ENCODE measurements around the gene UBE2J2. TPM values are rescaled to one million over a fixed set of nuclear protein-coding genes. Genes with fewer than 3 reads are reported as not detected.

UBE2J2 gene
- total and polyA plus RNA-seq, 5 donors from 2014 or later: 56.4 to 97.5 (median 77.2) TPM

DNA sequence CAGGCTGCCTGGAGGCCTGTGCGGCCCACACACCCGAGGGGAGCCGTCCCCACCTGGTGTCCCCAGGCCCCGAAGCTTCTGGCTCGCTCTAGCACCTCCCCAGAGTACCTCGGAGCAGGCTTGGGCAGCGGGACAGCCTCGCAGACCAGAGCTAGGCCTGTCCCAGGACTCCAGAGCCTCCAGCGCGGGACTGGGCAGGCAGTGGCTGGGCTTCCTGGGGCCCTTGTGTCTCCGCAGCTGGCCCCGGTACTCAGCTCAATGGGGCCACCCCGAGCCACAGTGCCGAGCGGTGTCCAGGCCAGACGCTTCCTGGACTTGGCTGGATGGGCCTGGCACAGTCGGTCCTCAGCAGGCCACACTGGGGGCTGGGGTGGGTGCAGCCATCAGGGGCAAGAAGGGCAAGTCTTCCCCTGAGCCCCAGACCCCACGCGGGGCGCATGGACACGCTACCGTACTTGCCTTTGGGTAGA, 11.5 kb upstream of the UBE2J2 start:
- H3K27ac ChIP-seq (ENCODE audit: insufficient read depth, low read length, poor library complexity, severe bottlenecking): no peak overlapping the region
- ATAC-seq (ENCODE audit: low read depth in 2 of 2): no peak
- H3K27me3 ChIP-seq (ENCODE audit: control insufficient read depth, insufficient read depth, low read length): no peaks in the 10 kb centered on the region
- no peaks in the 10 kb centered on the region for H3K36me3 ChIP-seq (ENCODE audit: control insufficient read depth, insufficient read depth, low read length)
- Mint-ChIP-seq H3K9me3 (peaks cover 0 to 2% (median 0%) of the 10 kb centered on the region in 7 donors), H3K27ac (no peak overlapping the region), H3K27me3 (no peaks in the 10 kb centered on the region), H3K4me1 (no peaks in the 10 kb centered on the region), H3K36me3 (no peaks in the 10 kb centered on the region), H3K4me3 (no peak overlapping the region)
- no peaks in the 10 kb centered on the region for H3K9me3 ChIP-seq (ENCODE audit: control insufficient read depth in 2 of 2, low read length in 2 of 2)
- no peak overlapping the region for H3K4me3 ChIP-seq (ENCODE audit: low read depth, low read length)
- DNase-seq: no peak
- H3K4me1 ChIP-seq (ENCODE audit: control insufficient read depth, insufficient read depth, low read length, poor library complexity, severe bottlenecking): no peaks in the 10 kb centered on the region

DNA sequence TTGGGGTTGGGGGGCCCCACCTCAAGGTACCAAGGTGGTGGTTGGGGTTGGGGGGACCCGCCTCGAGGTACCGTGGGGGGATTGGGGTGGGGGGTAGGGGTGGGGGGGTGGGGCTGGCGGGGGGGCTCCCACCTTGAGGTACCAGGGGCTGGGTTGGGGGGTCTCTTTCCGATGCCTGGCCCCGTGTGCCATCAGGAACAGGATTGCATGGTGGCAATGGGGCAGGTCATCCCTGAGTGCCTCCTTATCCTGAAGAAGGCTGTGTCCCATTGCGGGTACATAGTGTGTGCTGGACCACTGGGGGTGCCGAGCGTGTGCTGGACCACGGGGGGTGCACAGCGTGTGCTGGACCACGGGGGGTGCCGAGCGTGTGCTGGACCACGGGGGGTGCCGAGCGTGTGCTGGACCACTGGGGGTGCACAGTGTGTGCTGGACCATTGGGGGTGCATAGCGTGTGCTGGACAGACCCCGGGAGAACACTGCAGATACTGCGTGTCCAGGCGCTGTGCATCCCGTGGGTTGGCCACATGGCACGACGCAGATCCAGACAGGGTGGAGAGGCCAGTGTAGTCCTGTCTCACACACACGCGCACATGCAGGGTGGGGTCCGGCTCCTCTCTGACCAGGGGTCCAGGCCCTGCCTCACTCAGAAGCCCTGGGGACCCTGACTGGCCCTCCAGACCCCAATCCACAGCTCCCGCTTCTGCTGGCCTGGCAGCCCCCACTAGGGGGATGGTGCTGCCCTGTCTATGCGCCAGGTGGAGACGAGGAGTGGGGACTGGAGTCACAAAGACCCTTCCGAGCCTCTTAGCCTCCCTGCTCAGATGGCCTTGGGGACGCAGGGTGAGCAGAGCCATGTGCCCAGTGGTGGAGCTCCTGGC, 10.8 kb upstream of the UBE2J2 start:
- Mint-ChIP-seq H3K36me3 (no peaks in the 10 kb centered on the region), H3K4me3 (no peak overlapping the region), H3K9me3 (peaks cover 0 to 2% (median 0%) of the 10 kb centered on the region in 7 donors), H3K4me1 (no peaks in the 10 kb centered on the region), H3K27ac (no peak overlapping the region), H3K27me3 (no peaks in the 10 kb centered on the region)
- ATAC-seq (ENCODE audit: low read depth in 2 of 2) (no peak), DNase-seq (no peak)
- Histone ChIP-seq H3K9me3 (ENCODE audit: control insufficient read depth in 2 of 2, low read length in 2 of 2) (no peaks in the 10 kb centered on the region), H3K36me3 (ENCODE audit: control insufficient read depth, insufficient read depth, low read length) (no peaks in the 10 kb centered on the region), H3K27me3 (ENCODE audit: control insufficient read depth, insufficient read depth, low read length) (no peaks in the 10 kb centered on the region), H3K4me1 (ENCODE audit: control insufficient read depth, insufficient read depth, low read length, poor library complexity, severe bottlenecking) (no peaks in the 10 kb centered on the region), H3K4me3 (ENCODE audit: low read depth, low read length) (no peak overlapping the region), H3K27ac (ENCODE audit: insufficient read depth, low read length, poor library complexity, severe bottlenecking) (no peak overlapping the region)

DNA sequence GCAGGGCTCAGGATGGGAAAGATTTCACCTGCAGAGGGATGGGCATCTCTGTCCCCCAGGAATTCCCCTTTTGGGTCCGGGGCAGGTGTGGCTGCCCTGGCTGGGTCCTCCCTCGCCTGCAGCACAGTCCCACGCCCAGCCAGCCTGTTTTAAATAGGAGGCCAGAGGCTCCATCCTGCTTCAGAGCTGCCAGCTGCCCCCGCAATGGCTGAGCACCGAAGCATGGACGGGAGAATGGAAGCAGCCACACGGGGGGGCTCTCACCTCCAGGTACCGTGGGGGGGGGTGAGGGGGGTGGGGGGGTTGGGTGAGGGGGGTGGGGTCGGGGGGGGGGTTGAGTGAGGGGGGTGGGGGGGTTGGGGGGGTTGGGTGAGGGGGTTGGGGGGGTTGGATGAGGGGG, 10.2 kb upstream of the UBE2J2 start:
- ATAC-seq (ENCODE audit: low read depth in 2 of 2): no peak
- H3K27me3 Mint-ChIP-seq: no peaks in the 10 kb centered on the region

DNA sequence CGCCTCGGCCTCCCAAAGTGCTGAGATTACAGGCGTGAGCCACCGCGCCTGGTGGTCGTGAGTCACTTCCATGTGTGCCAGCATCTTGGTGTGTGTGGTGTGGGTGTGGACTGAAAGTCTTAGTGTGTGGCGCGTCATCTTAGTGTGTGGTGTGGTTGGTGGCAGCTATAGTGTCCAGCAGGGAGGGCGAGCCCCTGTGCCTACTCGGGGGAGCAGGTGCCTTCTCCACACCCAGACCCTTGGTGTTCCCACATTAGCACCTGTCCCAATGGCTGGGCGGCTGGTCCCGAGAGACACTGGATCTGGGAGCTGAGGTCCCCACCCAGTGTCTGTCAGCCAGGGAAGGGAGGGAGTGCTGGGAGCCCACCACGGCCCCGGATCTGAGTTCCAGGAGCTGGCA, 9.3 kb upstream of the UBE2J2 start:
- Histone ChIP-seq H3K4me3 (ENCODE audit: low read depth, low read length) (no peak overlapping the region), H3K27ac (ENCODE audit: insufficient read depth, low read length, poor library complexity, severe bottlenecking) (no peak overlapping the region), H3K9me3 (ENCODE audit: control insufficient read depth in 2 of 2, low read length in 2 of 2) (no peaks in the 10 kb centered on the region), H3K27me3 (ENCODE audit: control insufficient read depth, insufficient read depth, low read length) (no peaks in the 10 kb centered on the region), H3K4me1 (ENCODE audit: control insufficient read depth, insufficient read depth, low read length, poor library complexity, severe bottlenecking) (no peaks in the 10 kb centered on the region), H3K36me3 (ENCODE audit: control insufficient read depth, insufficient read depth, low read length) (no peaks in the 10 kb centered on the region)
- Mint-ChIP-seq H3K4me3 (no peak overlapping the region), H3K27me3 (no peaks in the 10 kb centered on the region), H3K27ac (no peak overlapping the region), H3K4me1 (no peaks in the 10 kb centered on the region), H3K9me3 (peaks cover 0 to 2% (median 0%) of the 10 kb centered on the region in 7 donors), H3K36me3 (no peaks in the 10 kb centered on the region)
- ATAC-seq (ENCODE audit: low read depth in 2 of 2) (no peak), DNase-seq (no peak)

More for the DNA sequence above, 10.2 kb upstream of the UBE2J2 start:
- H3K27ac Mint-ChIP-seq: peak overlapping the region in 1 of 3 donors; percentile 20
- Histone ChIP-seq H3K4me1 (ENCODE audit: control insufficient read depth, insufficient read depth, low read length, poor library complexity, severe bottlenecking) (no peaks in the 10 kb centered on the region), H3K27ac (ENCODE audit: insufficient read depth, low read length, poor library complexity, severe bottlenecking) (no peak overlapping the region), H3K27me3 (ENCODE audit: control insufficient read depth, insufficient read depth, low read length) (no peaks in the 10 kb centered on the region), H3K36me3 (ENCODE audit: control insufficient read depth, insufficient read depth, low read length) (no peaks in the 10 kb centered on the region), H3K9me3 (ENCODE audit: control insufficient read depth in 2 of 2, low read length in 2 of 2) (no peaks in the 10 kb centered on the region), H3K4me3 (ENCODE audit: low read depth, low read length) (no peak overlapping the region)
- no peaks in the 10 kb centered on the region for H3K36me3 Mint-ChIP-seq
- no peaks in the 10 kb centered on the region for H3K4me1 Mint-ChIP-seq
- peaks cover 0 to 2% (median 0%) of the 10 kb centered on the region in 7 donors for H3K9me3 Mint-ChIP-seq
- H3K4me3 Mint-ChIP-seq: no peak overlapping the region
- DNase-seq: no peak

DNA sequence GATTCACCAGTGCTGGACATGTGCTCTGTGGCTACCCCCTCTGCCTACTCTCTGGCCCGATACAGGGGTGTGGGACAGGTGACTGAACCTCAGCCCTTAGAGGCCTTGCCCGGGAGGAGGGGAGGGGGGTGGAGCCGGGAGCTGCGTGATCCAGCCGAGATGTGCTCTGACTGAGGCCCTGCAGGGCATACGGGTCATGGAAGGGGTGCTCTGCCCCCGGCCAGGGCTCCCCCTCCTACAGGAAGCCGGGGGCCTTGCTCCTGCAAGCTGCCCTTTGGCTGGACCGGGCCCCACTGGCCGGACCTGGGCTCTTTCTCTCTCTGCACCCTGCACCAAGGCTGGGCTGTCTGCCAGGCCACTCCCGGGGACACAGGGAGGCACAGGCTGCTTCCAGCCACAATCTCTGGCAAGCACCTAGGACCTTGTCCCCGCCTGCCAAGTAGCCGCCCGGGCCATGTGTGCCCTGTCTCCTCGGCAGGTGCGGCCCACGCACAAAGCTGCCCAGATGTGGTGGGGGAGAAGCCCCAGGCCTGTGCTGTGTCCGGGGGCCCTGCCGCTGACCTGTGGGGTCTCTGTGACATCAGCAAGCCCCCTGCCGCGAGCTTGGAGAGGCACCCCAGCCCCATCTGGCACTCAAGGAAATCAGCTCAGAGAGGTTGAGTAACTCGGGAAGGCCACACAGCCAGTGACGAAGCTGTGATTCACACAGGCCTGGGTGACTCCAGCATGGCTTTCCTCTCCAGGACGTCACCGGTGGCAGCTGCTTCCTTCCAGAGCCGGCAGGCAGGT, 8.1 kb upstream of the UBE2J2 start:
- Mint-ChIP-seq H3K36me3 (no peaks in the 10 kb centered on the region), H3K27me3 (no peaks in the 10 kb centered on the region), H3K4me3 (no peak overlapping the region), H3K27ac (no peak overlapping the region), H3K9me3 (peaks cover 0 to 2% (median 0%) of the 10 kb centered on the region in 7 donors), H3K4me1 (no peaks in the 10 kb centered on the region)
- no peaks in the 10 kb centered on the region for H3K27me3 ChIP-seq (ENCODE audit: control insufficient read depth, insufficient read depth, low read length)
- DNase-seq (no peak), ATAC-seq (ENCODE audit: low read depth in 2 of 2) (no peak)
- H3K27ac ChIP-seq (ENCODE audit: insufficient read depth, low read length, poor library complexity, severe bottlenecking): no peak overlapping the region
- no peaks in the 10 kb centered on the region for H3K9me3 ChIP-seq (ENCODE audit: control insufficient read depth in 2 of 2, low read length in 2 of 2)
- no peaks in the 10 kb centered on the region for H3K36me3 ChIP-seq (ENCODE audit: control insufficient read depth, insufficient read depth, low read length)
- no peak overlapping the region for H3K4me3 ChIP-seq (ENCODE audit: low read depth, low read length)
- no peaks in the 10 kb centered on the region for H3K4me1 ChIP-seq (ENCODE audit: control insufficient read depth, insufficient read depth, low read length, poor library complexity, severe bottlenecking)

DNA sequence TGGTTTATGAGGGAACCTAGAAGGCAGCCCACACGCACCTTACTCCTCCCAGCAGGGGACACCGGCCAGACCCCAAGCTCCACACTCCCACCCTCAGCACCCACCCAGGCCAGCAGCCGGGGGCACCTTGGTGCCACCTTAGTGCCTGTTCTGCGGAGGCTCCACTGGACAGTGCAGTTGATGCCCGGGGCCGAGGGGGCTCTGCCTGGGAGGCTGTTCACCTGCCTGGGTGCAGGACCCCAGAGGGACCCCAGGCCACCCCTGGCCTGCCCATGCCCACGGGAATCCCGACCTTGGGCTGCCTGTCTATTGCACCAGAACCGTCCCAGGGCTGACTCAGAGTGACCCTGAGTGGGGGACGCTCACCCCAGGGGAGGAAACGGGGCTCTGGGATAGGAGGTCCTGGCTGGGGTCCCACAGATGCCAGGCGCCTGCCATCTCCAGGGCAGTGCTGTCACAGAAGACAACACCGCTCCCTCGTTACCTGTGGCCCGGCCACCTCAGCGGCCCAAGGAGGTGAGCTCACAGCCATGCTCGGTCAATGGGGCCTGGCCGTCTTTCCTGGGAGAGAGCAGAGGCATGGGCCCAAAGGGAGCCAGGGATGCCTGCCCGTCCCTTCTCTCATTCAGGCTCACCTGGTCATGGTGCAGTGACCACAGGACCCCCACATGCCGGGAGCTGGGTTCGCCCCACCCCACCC, 7.3 kb upstream of the UBE2J2 start:
- H3K36me3 ChIP-seq (ENCODE audit: control insufficient read depth, insufficient read depth, low read length): no peaks in the 10 kb centered on the region
- H3K9me3 Mint-ChIP-seq: peaks cover 0 to 2% (median 0%) of the 10 kb centered on the region in 7 donors
- no peaks in the 10 kb centered on the region for H3K27me3 ChIP-seq (ENCODE audit: control insufficient read depth, insufficient read depth, low read length)
- DNase-seq (no peak), ATAC-seq (ENCODE audit: low read depth in 2 of 2) (no peak)
- no peaks in the 10 kb centered on the region for H3K36me3 Mint-ChIP-seq
- no peak overlapping the region for H3K4me3 Mint-ChIP-seq
- H3K4me3 ChIP-seq (ENCODE audit: low read depth, low read length): no peak overlapping the region
- no peaks in the 10 kb centered on the region for H3K27me3 Mint-ChIP-seq
- H3K27ac Mint-ChIP-seq: peak overlapping the region in 1 of 3 donors; percentile 5
- no peaks in the 10 kb centered on the region for H3K4me1 Mint-ChIP-seq
- H3K27ac ChIP-seq (ENCODE audit: insufficient read depth, low read length, poor library complexity, severe bottlenecking): no peak overlapping the region
- H3K4me1 ChIP-seq (ENCODE audit: control insufficient read depth, insufficient read depth, low read length, poor library complexity, severe bottlenecking): no peaks in the 10 kb centered on the region
- no peaks in the 10 kb centered on the region for H3K9me3 ChIP-seq (ENCODE audit: control insufficient read depth in 2 of 2, low read length in 2 of 2)

DNA sequence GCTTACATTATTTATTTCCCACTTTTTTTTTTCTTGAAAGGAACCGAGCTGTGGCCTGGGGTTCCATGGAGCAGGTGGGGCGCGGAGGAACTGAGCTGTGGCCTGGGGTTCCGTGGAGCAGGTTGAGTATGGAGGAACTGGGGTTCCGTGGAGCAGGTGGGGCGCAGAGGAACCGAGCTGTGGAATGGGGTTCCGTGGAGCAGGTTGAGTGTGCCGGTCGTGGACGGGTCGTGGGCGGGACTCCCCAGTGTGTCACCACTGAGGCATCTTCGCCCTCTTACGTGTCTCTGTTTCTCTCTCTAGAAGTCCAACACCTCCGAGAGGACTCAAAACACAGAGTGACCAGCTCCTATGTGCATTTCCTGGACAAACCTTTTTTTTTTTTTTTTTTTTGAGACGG, 5.4 kb upstream of the UBE2J2 start:
- Mint-ChIP-seq H3K27me3 (no peaks in the 10 kb centered on the region), H3K4me3 (no peak overlapping the region), H3K27ac (no peak overlapping the region), H3K36me3 (no peaks in the 10 kb centered on the region), H3K4me1 (peaks cover 0 to 6% (median 0%) of the 10 kb centered on the region in 4 donors), H3K9me3 (peaks cover 0 to 2% (median 0%) of the 10 kb centered on the region in 7 donors)
- Histone ChIP-seq H3K36me3 (ENCODE audit: control insufficient read depth, insufficient read depth, low read length) (no peaks in the 10 kb centered on the region), H3K27me3 (ENCODE audit: control insufficient read depth, insufficient read depth, low read length) (no peaks in the 10 kb centered on the region), H3K27ac (ENCODE audit: insufficient read depth, low read length, poor library complexity, severe bottlenecking) (no peak overlapping the region), H3K9me3 (ENCODE audit: control insufficient read depth in 2 of 2, low read length in 2 of 2) (no peaks in the 10 kb centered on the region), H3K4me3 (ENCODE audit: low read depth, low read length) (no peak overlapping the region), H3K4me1 (ENCODE audit: control insufficient read depth, insufficient read depth, low read length, poor library complexity, severe bottlenecking) (peaks cover 8% of the 10 kb centered on the region)
- ATAC-seq (ENCODE audit: low read depth in 2 of 2): no peak
- DNase-seq: no peak

All from CD4-positive, CD25-positive, alpha-beta regulatory T cell (primary cell).